Stimulated activated CD8-positive, alpha-beta memory T cell treated with anti-CD3 and anti-CD28 coated beads, Interleukin-4, amount 100 ng/mL, for 4 hours (primary cell): ENCODE data around the gene MAN1B1.
A peak's percentile ranks its signal among the peaks of the same experiment; 100 is the strongest.

Source experiments
- DNase-seq, 2 donors: peaks; one replicate each; pipeline ENCODE4 v3.0.0-alpha.2; 2020; ENCODE audit warnings: low read depth in 2 of 2, low spot score in 1 of 2

MAN1B1 gene

GRCh38 chr9:137086531-137087408, at the start of gene MAN1B1:
TSS of gene MAN1B1 (plus strand) at chr9:137086985. CDS start at chr9:137087000, 15 bp downstream.
- peak; percentile 94 to 100 for DNase-seq

DNA sequence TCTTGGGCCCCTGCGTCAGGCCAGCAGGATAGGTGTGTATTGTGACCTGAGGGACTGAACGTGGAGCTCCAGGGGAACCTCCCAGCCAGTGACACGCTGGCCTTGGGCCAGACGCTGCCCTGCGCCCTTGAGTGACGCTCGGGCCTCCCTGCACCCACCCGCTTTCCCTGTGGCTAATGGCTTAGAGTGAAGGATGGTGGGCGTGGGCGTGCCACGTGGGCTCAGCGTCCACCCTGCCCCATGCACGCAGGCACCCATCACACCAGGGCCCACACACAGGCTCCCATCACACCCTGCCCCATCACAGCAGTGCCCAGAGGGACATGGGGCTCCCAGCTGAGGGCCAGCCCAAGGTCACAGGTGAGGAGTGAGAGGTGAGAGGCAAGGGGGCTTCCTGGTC, 49.8 kb upstream of the MAN1B1 start:
- no peak for DNase-seq

- DNase-seq, result no peak
Observed at GRCh38 chr9:137037483-137037882, 49.3 kb upstream of the MAN1B1 start.

GRCh38 chr9:137038916-137039315, 47.9 kb upstream of the MAN1B1 start:
- no peak for DNase-seq

DNA sequence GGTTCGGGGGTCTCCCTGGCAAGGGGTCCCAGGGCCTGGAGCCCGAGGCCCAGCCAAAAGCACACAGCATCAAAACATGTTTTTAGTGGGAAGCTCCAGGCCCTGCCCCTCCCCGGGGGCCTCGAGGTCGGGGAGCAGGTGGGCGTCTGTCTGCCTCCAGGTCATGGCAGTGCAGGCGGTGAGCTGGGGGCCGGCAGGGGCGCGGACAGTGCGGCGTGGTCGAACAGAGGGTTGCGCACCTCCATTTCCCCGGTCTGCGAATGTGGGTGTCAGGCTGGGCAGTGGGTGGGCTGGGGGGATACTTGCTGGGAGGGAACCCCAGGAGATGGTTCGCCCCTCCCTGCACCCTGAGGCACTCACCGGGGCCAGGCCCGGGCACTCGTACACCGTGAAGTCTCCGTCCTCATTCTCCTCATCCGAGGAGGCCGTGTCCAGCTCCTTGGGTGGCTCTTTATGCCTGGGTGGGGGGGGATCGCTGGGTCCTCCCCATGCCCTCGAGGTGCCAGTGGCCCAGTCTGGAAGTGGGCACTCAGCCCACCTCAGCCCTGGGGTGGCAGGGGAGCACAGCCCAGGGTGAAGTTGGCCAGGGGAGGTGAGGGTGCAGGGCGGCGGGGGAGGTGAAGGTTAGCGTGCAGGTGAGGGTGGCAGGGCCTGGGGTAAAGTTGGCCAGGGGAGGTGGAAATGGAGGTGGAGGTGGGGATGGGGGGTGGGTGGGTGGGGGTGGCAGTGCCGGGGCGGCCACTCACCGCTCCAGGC, 47.0 kb upstream of the MAN1B1 start:
- DNase-seq, result no peak

GRCh38 chr9:137040568-137040967, 46.2 kb upstream of the MAN1B1 start:
- DNase-seq, result no peak

- no peak for DNase-seq
Observed at GRCh38 chr9:137041124-137041523, 45.7 kb upstream of the MAN1B1 start.

GRCh38 chr9:137042751-137043727, 43.7 kb upstream of the MAN1B1 start:
- DNase-seq, result no peak

- DNase-seq, result no peak
Observed at GRCh38 chr9:137044037-137044436, 42.7 kb upstream of the MAN1B1 start.

GRCh38 chr9:137044502-137045177, 42.1 kb upstream of the MAN1B1 start:
- DNase-seq, result no peak

GRCh38 chr9:137045294-137046087, 41.3 kb upstream of the MAN1B1 start:
- no peak for DNase-seq

- peak; percentile 51 to 56 for DNase-seq
Observed at GRCh38 chr9:137046088-137046787, 40.5 kb upstream of the MAN1B1 start, which contains the start of gene NPDC1. TSS of gene NPDC1 (minus strand) at chr9:137046177. CDS start at chr9:137045989, 188 bp downstream.

DNA sequence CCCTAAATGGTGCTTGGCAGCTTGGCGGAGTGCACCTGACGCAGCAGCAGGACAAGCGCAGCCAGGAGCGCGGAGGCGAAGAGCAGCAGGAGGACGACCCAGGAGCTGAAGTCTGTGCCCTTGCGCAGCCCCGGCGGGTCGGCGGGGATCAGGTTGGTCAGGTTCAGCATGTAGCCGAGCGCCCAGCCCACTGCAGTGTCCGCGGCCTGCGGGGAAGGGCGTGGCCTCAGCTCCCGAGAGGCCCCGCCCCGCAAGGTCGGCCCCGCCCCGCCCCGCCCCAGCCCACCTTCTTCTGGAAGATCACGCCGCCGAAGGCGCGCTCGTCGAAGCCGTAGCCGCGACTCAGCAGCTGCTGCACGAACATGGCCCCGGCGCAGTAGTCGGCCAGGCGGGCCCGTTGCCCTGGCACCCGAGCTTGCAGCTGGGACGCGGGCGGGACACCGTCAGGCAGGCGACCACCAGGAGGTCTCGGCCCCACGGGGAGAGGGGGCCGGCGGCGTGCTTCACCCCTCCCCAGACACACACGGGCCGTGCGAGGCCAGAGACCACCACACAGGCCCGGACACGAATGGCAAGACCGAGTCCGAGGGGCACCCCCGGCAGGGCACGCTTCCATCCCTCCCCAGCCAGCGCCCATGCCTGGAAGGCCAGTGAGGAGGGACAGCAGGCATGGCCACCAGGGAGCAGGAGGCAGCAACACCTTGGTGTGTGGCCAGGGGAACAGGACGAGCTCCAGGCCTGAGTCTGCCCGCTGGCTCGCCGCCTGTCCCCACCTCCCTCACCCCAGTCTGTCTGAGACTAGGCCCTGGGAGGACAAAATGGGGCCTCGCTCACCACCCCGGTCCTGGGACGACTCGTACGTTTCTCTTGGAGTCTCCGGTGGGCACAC, 37.9 kb upstream of the MAN1B1 start:
- no peak for DNase-seq

DNA sequence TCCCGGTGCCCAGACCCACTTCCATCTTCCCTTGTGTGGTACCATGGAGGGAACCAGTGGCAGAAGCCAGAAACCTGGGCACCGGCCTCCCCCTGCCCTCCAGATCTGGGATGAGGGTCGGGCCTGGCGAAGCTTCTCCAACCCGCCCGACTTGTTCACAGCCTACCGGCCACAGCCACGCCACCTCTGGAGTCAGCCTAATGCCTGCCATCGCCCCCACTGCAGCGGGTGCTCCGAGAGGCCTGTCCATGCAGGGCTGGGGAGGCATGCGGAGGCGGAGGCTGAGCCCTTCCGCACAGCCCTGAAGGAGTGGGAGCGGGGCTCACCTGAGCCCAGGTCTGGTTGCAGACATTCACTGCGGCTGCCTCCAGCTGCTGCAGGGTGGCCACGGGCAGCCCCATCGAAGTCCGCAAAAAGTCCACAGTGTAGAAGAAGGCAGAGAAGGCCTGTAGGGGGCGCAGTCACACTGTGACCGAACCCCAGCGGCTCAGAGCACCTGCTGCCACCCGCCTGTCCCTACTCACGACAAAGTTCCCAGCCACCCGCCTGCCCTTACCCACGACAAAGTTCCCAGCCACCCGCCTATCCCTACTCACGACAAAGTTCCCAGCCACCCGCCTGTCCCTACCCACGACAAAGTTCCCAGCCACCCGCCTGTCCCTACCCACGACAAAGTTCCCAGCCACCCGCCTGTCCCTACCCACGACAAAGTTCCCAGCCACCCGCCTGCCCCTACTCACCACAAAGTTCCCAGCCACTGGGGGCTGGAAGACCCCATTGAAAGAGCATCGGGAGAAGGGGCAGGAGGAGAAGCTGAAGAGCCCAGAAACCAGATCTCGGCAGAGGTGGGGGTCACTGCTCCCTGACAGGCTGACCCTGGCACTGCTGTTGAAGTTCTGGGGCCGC, 37.0 kb upstream of the MAN1B1 start:
- no peak for DNase-seq

DNA sequence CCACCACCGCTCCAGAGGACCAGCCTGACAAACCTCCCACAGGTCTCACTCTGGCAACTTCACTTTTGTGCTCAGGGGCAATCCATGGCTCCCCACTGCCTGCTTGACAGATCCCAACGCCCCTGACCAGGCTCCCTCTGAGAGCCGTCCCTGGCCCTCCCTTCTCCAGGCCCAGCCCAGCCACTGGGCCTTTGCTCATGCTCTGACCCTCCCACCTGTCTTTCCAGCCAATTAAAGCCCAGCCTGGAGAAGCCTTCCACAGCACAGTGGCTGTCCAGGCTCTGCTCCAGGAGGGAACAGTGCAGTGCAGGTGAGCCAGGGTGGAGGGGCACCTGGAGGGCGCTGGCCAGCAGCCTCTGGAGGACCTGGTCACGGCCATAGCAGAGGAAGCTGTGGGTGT, 36.2 kb upstream of the MAN1B1 start:
- DNase-seq, result no peak

GRCh38 chr9:137051145-137051724, 35.5 kb upstream of the MAN1B1 start:
- DNase-seq, result no peak

DNA sequence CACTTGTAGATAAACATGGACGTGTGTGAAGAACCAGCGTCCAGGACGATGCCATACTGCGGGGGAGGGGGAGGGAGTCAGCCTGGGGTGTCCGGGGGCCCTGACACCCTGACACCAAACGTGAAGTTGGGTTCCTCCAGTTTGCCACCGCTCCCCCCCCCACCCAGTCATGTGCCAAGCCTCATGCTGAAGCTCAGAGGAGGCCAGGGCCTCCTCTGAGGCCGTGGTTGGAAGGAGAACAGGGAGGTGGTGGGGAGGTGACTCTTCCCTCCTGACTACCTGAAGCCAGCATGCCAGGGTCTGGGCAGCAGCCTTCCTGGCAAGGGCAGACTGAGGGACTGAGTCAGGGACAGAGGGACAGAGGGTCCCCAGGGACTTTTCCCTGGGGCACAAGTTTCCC, 34.5 kb upstream of the MAN1B1 start:
- DNase-seq, result no peak
